GM23338 (cell line): ENCODE results near the gene COL9A3. TPM values are rescaled to one million over a fixed set of nuclear protein-coding genes. Genes with fewer than 3 reads are reported as not detected.

Experiments used
- ATAC-seq: fragments of 200-7000 bp; cut with Tn5 transposase; 3 replicates; pipeline ENCODE4 v1.9.1; 2020
- DNase-seq: peaks from one replicate; pipeline ENCODE4 v3.0.0-alpha.2; 2015; ENCODE audit warnings: low spot score
- H2AFZ ChIP-seq: fragments of 200-600 bp; sonication (generic); 2 replicates; pipeline ENCODE4 v1.8.0; 2016; ENCODE audit warnings: antibody characterized with exemption, mild to moderate bottlenecking, moderate library complexity
- H3F3A ChIP-seq: fragments of 200-600 bp; sonication (generic); replicated peaks from 2 replicates; pipeline ENCODE4 v1.8.0; 2017; ENCODE audit warnings: antibody characterized with exemption, mixed run types, low read depth
- H3K27ac ChIP-seq: fragments of 200-600 bp; sonication (generic); 2 replicates; pipeline ENCODE4 v1.6.1; 2016; ENCODE audit warnings: low read depth
- H3K27me3 ChIP-seq: fragments of 200-600 bp; sonication (generic); 2 replicates; pipeline ENCODE4 v1.8.0; 2016; ENCODE audit warnings: mild to moderate bottlenecking, mixed run types, moderate library complexity; ENCODE audit not compliant: insufficient read depth
- H3K36me3 ChIP-seq: fragments of 200-600 bp; sonication (generic); 2 replicates; pipeline ENCODE4 v1.8.0; 2016; ENCODE audit warnings: mild to moderate bottlenecking; ENCODE audit not compliant: insufficient read depth
- H3K4me1 ChIP-seq: fragments of 200-600 bp; sonication (generic); 2 replicates; pipeline ENCODE4 v1.8.0; 2016; ENCODE audit warnings: mild to moderate bottlenecking, moderate library complexity; ENCODE audit not compliant: insufficient read depth
- H3K4me2 ChIP-seq: fragments of 200-600 bp; sonication (generic); 2 replicates; pipeline ENCODE4 v1.7.1; 2017; ENCODE audit warnings: mixed run types
- H3K4me3 ChIP-seq: fragments of 200-600 bp; sonication (generic); 2 replicates; pipeline ENCODE4 v1.6.1; 2016; ENCODE audit warnings: mixed run types
- H3K79me2 ChIP-seq: fragments of 200-600 bp; sonication (generic); replicated peaks from 2 replicates; pipeline ENCODE4 v1.8.0; 2017; ENCODE audit warnings: mild to moderate bottlenecking; ENCODE audit not compliant: insufficient read depth
- H3K9me2 ChIP-seq: fragments of 200-600 bp; sonication (generic); 2 replicates; pipeline ENCODE4 v1.8.0; 2017; ENCODE audit not compliant: insufficient read depth
- H4K20me1 ChIP-seq: fragments of 200-600 bp; sonication (generic); replicated peaks from 2 replicates; pipeline ENCODE4 v1.8.0; 2017; ENCODE audit warnings: mild to moderate bottlenecking; ENCODE audit not compliant: insufficient read depth
- H3K27ac Mint-ChIP-seq: 2 replicates; pipeline ENCODE4 v1.8.0; 2020; ENCODE audit warnings: inconsistent platforms, mild to moderate bottlenecking, moderate library complexity, mixed read lengths
- H3K27me3 Mint-ChIP-seq: 3 replicates; pipeline ENCODE4 v1.8.0; 2022; ENCODE audit warnings: low read depth, mild to moderate bottlenecking, moderate library complexity, mixed read lengths, inconsistent platforms; ENCODE audit not compliant: insufficient read depth, poor library complexity
- H3K36me3 Mint-ChIP-seq: 3 replicates; pipeline ENCODE4 v1.8.0; 2021; ENCODE audit warnings: low read depth, mild to moderate bottlenecking, inconsistent platforms, moderate library complexity, mixed read lengths
- H3K4me1 Mint-ChIP-seq: 3 replicates; pipeline ENCODE4 v1.8.0; 2020; ENCODE audit warnings: mild to moderate bottlenecking, inconsistent platforms, mixed read lengths
- H3K4me3 Mint-ChIP-seq: 3 replicates; pipeline ENCODE4 v1.8.0; 2021; ENCODE audit warnings: moderate library complexity, mild to moderate bottlenecking, inconsistent platforms, mixed read lengths
- H3K9me3 Mint-ChIP-seq: 3 replicates; pipeline ENCODE4 v1.8.0; 2020; ENCODE audit warnings: moderate library complexity, mild to moderate bottlenecking, inconsistent platforms, mixed read lengths
- CREB1 ChIP-seq: fragments of 250-450 bp; sonication (Bioruptor Pico); IDR thresholded peaks from 2 replicates; pipeline ENCODE4 v1.5.0; 2020; ENCODE audit warnings: low read depth, mild to moderate bottlenecking, moderate library complexity
- ETS1 ChIP-seq: IDR thresholded peaks from 2 replicates; pipeline ENCODE4 v1.6.1; 2016; ENCODE audit warnings: antibody characterized with exemption
- NANOG ChIP-seq: IDR thresholded peaks from 2 replicates; pipeline ENCODE4 v1.6.1; 2016; ENCODE audit warnings: antibody characterized with exemption, borderline replicate concordance
- STAT1 ChIP-seq: IDR thresholded peaks from one replicate; pipeline ENCODE4 v1.6.1; 2016; ENCODE audit warnings: antibody characterized with exemption; ENCODE audit not compliant: unreplicated experiment
- ZNF331 ChIP-seq: fragments of 250-450 bp; sonication (Bioruptor Pico); IDR thresholded peaks from 2 replicates; pipeline ENCODE4 v1.5.0; 2020; ENCODE audit warnings: low read depth, mild to moderate bottlenecking, moderate library complexity
- polyA plus RNA-seq: library from polyadenylated mRNA; unstranded; fragments of >200 nt; fragmentation: Nextera tagmentation; extraction: Ambion mirVana; gene quantifications from 2 replicates; pipeline ENCODE4 v1.2.1, GENCODE V29; 2016
- total RNA-seq: library from RNA; depleted of rRNA; stranded (reverse); fragments of >200 nt; shearing (Covaris generic); gene quantifications from 2 replicates; pipeline ENCODE4 v1.2.3, GENCODE V29; 2014
- TF ChIP-seq, protein P1 (sequence below): fragments of 250-450 bp; sonication (Bioruptor Pico); IDR thresholded peaks from 2 replicates; pipeline ENCODE4 v1.5.0; 2020; ENCODE audit warnings: mild to moderate bottlenecking, moderate library complexity

Gene COL9A3
- total and polyA plus RNA-seq, 2 experiments from 2014 or later, result 74.9 to 113 TPM

- no peaks in the 10 kb centered on the region for H3K9me2 ChIP-seq
- H3K27ac Mint-ChIP-seq, result no peak overlapping the region
- no peak for DNase-seq
- H3K4me1 Mint-ChIP-seq, result peaks cover 10% of the 10 kb centered on the region
- peaks cover 31% of the 10 kb centered on the region for H3K27me3 Mint-ChIP-seq
- no peak for ATAC-seq
- no peak overlapping the region for H2AFZ ChIP-seq
- no peaks in the 10 kb centered on the region for H4K20me1 ChIP-seq
- H3K4me3 ChIP-seq, result no peak overlapping the region
- H3K4me2 ChIP-seq, result no peak overlapping the region
- no peaks in the 10 kb centered on the region for H3K36me3 Mint-ChIP-seq
- peaks cover 9% of the 10 kb centered on the region; the same call in 1 of the 2 replicates for H3F3A ChIP-seq
- no peak overlapping the region for H3K27ac ChIP-seq
- no peak overlapping the region; the same call in 2 of the 3 replicates for H3K4me3 Mint-ChIP-seq
- H3K79me2 ChIP-seq, result no peaks in the 10 kb centered on the region
- no peaks in the 10 kb centered on the region for H3K9me3 Mint-ChIP-seq
- peaks cover 17% of the 10 kb centered on the region for H3K27me3 ChIP-seq
- no peak for TF ChIP-seq ZNF331
- no peak for TF ChIP-seq CREB1 (CRISPR knock-in tag)
- TF ChIP-seq ETS1, result no peak
- TF ChIP-seq STAT1, result no peak
- no peak for TF ChIP-seq NANOG
- TF ChIP-seq, protein P1, sequence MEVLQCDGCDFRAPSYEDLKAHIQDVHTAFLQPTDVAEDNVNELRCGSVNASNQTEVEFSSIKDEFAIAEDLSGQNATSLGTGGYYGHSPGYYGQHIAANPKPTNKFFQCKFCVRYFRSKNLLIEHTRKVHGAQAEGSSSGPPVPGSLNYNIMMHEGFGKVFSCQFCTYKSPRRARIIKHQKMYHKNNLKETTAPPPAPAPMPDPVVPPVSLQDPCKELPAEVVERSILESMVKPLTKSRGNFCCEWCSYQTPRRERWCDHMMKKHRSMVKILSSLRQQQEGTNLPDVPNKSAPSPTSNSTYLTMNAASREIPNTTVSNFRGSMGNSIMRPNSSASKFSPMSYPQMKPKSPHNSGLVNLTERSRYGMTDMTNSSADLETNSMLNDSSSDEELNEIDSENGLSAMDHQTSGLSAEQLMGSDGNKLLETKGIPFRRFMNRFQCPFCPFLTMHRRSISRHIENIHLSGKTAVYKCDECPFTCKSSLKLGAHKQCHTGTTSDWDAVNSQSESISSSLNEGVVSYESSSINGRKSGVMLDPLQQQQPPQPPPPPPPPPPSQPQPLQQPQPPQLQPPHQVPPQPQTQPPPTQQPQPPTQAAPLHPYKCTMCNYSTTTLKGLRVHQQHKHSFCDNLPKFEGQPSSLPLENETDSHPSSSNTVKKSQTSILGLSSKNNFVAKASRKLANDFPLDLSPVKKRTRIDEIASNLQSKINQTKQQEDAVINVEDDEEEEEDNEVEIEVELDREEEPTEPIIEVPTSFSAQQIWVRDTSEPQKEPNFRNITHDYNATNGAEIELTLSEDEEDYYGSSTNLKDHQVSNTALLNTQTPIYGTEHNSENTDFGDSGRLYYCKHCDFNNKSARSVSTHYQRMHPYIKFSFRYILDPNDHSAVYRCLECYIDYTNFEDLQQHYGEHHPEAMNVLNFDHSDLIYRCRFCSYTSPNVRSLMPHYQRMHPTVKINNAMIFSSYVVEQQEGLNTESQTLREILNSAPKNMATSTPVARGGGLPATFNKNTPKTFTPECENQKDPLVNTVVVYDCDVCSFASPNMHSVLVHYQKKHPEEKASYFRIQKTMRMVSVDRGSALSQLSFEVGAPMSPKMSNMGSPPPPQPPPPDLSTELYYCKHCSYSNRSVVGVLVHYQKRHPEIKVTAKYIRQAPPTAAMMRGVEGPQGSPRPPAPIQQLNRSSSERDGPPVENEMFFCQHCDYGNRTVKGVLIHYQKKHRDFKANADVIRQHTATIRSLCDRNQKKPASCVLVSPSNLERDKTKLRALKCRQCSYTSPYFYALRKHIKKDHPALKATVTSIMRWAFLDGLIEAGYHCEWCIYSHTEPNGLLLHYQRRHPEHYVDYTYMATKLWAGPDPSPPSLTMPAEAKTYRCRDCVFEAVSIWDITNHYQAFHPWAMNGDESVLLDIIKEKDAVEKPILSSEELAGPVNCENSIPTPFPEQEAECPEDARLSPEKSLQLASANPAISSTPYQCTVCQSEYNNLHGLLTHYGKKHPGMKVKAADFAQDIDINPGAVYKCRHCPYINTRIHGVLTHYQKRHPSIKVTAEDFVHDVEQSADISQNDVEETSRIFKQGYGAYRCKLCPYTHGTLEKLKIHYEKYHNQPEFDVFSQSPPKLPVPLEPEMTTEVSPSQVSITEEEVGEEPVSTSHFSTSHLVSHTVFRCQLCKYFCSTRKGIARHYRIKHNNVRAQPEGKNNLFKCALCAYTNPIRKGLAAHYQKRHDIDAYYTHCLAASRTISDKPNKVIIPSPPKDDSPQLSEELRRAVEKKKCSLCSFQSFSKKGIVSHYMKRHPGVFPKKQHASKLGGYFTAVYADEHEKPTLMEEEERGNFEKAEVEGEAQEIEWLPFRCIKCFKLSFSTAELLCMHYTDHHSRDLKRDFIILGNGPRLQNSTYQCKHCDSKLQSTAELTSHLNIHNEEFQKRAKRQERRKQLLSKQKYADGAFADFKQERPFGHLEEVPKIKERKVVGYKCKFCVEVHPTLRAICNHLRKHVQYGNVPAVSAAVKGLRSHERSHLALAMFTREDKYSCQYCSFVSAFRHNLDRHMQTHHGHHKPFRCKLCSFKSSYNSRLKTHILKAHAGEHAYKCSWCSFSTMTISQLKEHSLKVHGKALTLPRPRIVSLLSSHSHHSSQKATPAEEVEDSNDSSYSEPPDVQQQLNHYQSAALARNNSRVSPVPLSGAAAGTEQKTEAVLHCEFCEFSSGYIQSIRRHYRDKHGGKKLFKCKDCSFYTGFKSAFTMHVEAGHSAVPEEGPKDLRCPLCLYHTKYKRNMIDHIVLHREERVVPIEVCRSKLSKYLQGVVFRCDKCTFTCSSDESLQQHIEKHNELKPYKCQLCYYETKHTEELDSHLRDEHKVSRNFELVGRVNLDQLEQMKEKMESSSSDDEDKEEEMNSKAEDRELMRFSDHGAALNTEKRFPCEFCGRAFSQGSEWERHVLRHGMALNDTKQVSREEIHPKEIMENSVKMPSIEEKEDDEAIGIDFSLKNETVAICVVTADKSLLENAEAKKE (CRISPR knock-in tag), result no peak
- no peaks in the 10 kb centered on the region for H3K36me3 ChIP-seq
- H3K4me1 ChIP-seq, result peaks cover 4% of the 10 kb centered on the region; the same call in 1 of the 2 replicates
These were observed 24.5 kb upstream of the COL9A3 start for GRCh38 chr20:62792182-62792939.
